ENCODE results near the gene TBC1D21.

TBC1D21 gene

GRCh38 chr15:73891328-73892315 lies 18.3 kb downstream of the TBC1D21 start:
- no peak for TF ChIP-seq CTCF (IDR thresholded peaks at IDR 0.05; ENCODE audit: control insufficient read depth, insufficient read depth, low read depth, low read length, missing control alignments)
- H3K4me3 ChIP-seq (ENCODE audit: control insufficient read depth, low read depth, low read length), result no peak overlapping the region
- DNase-seq (ENCODE audit: low read depth), result no peak

GRCh38 chr15:73892446-73893226 lies 19.3 kb downstream of the TBC1D21 start:
- no peak overlapping the region for H3K4me3 ChIP-seq (ENCODE audit: control insufficient read depth, low read depth, low read length)
- no peak for DNase-seq (ENCODE audit: low read depth)
- TF ChIP-seq CTCF (IDR thresholded peaks at IDR 0.05; ENCODE audit: control insufficient read depth, insufficient read depth, low read depth, low read length, missing control alignments), result no peak

GRCh38 chr15:73894133-73894814 lies 20.9 kb downstream of the TBC1D21 start:
- TF ChIP-seq CTCF (IDR thresholded peaks at IDR 0.05; ENCODE audit: control insufficient read depth, insufficient read depth, low read depth, low read length, missing control alignments), result no peak
- no peak overlapping the region for H3K4me3 ChIP-seq (ENCODE audit: control insufficient read depth, low read depth, low read length)
- no peak for DNase-seq (ENCODE audit: low read depth)

GRCh38 chr15:73897441-73898261 lies 24.3 kb downstream of the TBC1D21 start:
- peak; percentile 99 for TF ChIP-seq CTCF (IDR thresholded peaks at IDR 0.05; ENCODE audit: control insufficient read depth, insufficient read depth, low read depth, low read length, missing control alignments)
- peak; percentile 72 for DNase-seq (ENCODE audit: low read depth)
- no peak overlapping the region for H3K4me3 ChIP-seq (ENCODE audit: control insufficient read depth, low read depth, low read length)

- H3K4me3 ChIP-seq (ENCODE audit: control insufficient read depth, low read depth, low read length), result no peak overlapping the region
- no peak for DNase-seq (ENCODE audit: low read depth)
- TF ChIP-seq CTCF (IDR thresholded peaks at IDR 0.05; ENCODE audit: control insufficient read depth, insufficient read depth, low read depth, low read length, missing control alignments), result no peak
These were observed 26.1 kb downstream of the TBC1D21 start for GRCh38 chr15:73899197-73900094.

All from AG09309 (cell line).